ENCODE results near the gene TBC1D22B.

The TBC1D22B gene

DNA sequence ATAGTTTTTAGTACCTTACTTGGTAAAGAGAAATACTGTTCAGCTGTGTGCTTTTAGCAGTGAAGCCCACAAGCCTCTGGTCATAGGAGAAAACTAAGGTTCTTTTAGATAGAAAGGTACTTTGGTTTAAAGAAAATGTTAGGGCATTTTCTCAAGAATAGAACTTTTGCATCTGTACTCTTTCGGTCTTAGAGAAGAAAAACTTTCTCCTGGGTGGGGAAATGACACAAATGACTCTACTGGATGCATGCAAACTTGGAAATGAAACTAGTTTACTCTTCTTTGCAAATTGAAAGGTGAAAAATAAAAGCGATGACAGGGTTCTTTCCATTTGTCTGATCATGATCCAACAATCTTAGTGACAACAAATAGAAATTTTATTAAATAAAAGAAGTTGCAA lies 2.5 kb downstream of the TBC1D22B start:
- no peak overlapping the region for H3K4me3 ChIP-seq
- H3K27ac ChIP-seq = peak overlapping the region in 2 of 21 experiments; percentile 3 to 98

DNA sequence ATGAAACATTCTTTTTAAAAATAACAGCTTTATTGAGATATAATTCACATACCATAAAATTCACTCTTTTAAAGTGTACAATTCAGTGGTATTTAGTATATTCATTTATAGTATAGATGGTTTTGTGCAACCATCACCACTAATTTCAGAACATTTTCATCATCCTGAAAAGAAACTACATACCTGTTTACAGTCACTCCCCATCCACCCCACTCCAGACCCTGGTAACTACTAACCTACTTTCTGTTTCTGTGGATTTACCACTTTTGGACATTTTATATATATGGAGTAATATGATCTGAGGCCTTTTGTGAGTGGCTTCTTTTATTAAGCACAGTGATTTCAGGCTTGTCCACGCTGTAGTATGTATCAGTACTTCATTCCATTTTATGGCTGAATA lies 2.9 kb downstream of the TBC1D22B start:
- Histone ChIP-seq H3K4me3 (no peak overlapping the region), H3K27ac (no peak overlapping the region)

DNA sequence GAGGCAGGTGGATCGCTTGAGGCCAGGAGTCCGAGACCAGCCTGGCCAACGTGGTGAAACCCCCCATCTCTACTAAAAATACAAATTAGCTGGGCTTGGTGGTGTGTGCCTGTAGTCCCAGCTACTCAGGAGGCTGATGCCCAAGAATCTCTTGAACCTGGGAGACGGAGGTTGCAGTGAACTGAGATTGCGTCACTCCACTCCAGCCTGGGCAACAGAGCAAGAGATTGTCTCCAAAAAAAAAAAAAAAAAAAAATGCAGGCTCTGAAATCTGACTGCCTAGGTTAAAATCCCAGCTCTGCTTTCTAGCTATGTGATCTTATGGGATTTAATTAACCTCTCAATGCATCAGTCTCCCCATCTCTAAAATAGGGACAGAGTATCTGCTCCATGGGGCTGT lies 3.6 kb downstream of the TBC1D22B start:
- Histone ChIP-seq H3K27ac (no peak overlapping the region), H3K4me3 (no peak overlapping the region)

DNA sequence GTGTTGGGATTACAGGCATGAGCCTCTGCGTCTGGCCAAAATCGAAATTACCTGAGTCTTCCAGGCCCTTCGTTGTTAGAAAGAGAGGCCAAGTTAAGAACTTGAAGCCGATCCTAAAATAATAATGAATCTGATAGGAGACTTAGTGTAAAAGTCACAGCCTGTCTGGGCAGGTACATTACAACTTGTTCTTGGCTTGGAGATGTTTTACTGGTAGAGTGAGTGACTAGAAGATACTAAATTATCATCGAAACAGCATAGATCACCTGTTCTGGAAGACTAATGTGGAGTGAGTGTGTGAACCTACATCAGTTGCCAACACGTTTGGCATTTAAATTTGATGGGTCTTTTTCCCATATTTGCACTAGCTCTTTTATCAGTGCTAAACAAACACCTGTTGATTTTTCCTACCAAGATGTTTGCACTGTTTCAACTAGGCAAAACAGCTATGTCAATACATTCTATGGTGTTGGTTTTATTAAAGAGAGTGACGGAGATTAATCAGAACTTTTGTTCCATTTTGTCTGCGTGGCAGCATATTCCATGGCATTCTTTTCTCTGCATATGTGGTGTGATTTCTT lies 5.0 kb downstream of the TBC1D22B start:
- H3K27ac ChIP-seq = peak overlapping the region in 3 of 21 experiments; percentile 13 to 23 (median 22)
- H3K4me3 ChIP-seq = no peak overlapping the region

DNA sequence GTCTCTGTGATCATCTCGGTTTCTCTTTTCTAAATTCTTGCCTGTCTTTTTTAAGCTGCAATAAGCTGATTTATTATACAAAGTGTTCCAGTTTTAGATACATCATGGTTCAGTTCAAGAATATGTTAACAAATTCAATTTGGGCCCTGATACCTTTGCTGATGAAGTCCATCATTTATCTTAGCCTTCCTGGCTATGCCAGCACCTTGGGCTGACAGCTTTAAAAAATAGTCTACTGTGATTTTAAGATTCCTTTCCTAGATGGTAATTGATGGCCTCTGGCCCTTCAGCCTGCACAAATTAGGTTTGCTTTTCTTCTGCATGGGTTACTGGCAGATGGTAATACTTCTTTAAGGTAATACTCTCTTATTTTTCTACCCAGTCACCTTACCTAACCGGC lies 7.4 kb downstream of the TBC1D22B start:
- H3K27ac ChIP-seq = no peak overlapping the region
- no peak overlapping the region for H3K4me3 ChIP-seq

DNA sequence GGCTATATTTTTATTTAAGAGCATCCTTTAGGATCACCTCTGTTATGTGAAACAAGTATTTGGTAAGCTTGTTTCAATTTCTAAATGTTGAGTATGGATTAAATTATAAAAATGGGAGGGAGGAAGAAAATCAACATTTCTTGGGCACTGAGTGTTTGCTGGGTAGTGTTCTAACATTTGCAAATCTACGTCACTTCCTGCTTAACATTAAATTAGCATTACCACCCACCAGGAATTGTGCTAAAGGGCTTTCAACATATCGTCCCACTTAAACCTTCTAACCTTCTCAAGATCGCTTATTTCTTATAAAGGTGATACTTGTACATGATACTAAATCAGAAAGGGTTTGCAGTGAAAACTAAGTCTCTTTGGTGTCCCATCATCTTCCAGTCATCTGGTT lies 8.3 kb downstream of the TBC1D22B start:
- no peak overlapping the region for H3K27ac ChIP-seq
- H3K4me3 ChIP-seq = no peak overlapping the region

DNA sequence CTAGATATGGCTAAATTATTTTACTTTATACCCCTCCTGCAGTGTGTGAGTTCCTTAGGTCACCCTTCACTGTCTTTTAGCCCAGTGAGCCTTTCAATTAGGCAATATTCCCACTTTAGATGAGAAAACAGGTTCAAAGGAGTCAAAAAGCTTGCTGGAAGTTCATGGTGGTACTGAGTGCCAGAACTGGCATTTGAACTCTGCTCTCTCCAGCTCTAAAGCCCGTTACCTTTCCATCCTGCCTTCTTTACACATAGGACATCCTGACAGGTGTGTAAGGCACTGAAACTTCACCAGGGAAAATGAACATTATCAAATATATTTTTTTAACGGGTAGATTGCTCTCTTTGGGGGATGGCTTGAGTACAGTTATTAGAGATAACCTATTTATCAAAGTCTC lies 11.5 kb downstream of the TBC1D22B start:
- Histone ChIP-seq H3K27ac (no peak overlapping the region), H3K4me3 (no peak overlapping the region)

DNA sequence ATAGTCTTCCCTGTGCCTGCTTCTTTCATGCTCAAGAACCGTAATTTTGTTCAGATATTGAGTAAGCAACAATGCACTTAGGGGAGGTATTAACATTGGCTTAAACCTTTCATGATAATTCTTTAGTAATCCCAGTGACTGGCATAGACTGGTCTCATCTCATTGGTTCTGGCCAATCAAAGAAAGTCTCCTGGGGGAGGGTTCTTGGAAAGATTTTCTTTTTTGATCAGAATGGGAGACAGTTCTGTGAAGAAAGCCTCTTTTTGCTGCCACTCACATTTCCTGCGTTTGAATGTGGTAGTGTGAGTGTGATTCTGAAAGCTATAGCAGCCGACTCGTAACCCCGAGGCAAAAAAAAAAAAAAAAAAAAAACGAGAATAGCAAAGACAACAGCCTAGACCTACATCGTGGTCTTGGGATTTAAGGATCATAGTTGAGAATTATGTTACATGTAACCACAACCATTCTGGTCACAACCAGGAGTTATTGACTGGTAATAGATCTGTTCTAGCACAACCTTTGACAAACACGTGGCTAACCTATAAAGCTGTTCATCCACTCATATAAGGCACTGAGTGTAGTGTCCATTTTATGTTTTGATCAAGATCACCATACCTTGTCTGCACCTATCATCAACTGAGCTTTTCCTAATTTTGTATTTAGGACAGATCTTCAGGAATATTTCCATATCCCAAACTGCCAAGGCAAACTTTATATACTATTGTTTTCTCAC lies 15.4 kb downstream of the TBC1D22B start:
- H3K27ac ChIP-seq = no peak overlapping the region
- H3K4me3 ChIP-seq = no peak overlapping the region

DNA sequence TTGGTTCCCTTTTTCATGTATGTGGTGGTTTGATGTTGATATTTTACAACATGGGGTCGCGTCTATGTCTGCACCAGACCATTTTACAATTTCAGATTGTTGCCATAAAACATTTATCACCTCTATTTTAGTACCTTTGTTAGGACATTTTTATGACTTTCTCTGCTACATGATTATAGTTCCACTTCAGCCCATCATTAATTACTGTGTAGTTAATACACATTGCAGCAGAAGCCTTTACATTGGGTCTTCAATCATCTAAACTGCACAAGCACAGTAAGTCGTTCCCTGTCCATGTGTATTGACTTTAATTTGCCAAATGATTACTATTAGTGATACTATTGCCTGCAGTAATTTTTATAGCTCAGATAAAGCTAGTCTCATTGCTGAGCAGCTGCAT lies 16.1 kb downstream of the TBC1D22B start:
- no peak overlapping the region for H3K27ac ChIP-seq

DNA sequence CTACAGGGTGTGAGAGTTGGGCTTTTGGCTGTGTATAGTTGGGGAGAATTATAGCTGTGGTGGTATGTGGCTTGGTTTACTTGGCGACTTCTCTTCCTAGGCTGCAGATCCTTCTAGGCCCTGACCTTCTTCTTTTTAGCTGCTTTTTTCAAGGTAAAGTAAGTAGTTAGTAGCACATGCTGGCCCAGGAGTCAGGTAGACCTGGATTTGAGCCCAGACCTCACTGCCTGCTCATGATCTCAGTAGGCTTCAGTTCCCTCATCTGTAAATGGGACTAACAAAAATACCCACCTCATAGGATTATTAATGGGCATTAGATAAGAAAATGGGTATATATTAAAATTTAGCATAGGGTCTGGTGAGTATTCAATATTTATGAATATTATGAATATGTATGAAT lies 17.8 kb downstream of the TBC1D22B start:
- no peak overlapping the region for H3K4me3 ChIP-seq
- H3K27ac ChIP-seq = no peak overlapping the region

More for the DNA sequence above, 16.1 kb downstream of the TBC1D22B start:
- H3K4me3 ChIP-seq = no peak overlapping the region

DNA sequence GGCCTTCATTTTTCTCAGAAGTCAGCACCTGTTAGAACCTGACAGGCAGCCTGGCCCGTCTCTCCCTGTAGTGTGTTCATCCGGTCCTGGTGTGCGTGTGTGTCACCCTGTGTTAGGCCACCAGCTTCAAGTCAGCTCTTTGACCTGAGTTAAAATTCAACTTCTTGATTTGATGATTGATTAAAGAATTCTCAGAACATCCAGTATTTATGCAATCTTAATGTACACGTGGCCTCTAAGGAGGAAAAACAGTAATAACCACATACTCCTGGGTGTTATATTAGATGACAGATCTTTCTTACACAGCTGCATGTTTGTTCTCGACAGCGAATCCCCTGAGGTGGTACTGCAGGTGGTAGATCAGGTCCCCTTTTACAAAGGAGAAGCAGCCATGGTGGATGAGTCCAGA lies 19.4 kb downstream of the TBC1D22B start:
- H3K27ac ChIP-seq = no peak overlapping the region
- H3K4me3 ChIP-seq = no peak overlapping the region

DNA sequence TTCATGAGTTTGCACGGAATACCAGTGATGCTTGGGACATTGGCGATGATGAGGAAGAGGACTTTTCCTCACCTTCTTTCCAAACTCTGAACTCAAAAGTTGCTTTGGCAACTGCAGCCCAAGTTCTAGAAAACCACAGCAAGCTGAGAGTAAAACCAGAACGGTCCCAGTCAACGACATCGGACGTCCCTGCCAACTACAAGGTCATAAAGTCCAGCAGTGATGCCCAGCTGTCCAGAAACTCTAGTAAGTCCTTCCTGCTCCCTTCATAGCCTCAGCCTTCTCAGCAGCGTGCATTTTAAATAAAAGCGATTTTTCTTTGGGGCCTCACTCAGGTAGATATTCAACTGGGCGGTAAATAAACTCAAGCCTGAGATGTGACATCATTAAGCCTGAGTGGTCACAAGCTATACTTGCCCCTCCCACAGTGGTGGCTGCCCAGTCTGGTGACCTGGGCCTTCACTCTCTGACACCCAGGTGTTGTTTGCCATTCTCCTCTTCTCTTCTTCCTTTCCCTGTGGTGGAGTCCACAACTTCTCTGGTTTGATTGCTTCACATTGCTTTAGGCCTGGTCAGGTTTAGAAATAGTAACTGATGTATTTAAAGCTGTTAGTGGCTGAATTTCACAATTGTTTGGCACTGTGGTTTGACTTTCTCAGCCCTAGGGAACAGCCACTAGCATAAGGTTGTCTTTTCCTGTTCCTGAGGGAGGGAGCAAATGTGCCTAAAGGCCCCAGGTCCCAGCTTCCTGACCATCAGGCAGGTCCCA lies 22.0 kb downstream of the TBC1D22B start:
- Histone ChIP-seq H3K27ac (no peak overlapping the region), H3K4me3 (no peak overlapping the region)

DNA sequence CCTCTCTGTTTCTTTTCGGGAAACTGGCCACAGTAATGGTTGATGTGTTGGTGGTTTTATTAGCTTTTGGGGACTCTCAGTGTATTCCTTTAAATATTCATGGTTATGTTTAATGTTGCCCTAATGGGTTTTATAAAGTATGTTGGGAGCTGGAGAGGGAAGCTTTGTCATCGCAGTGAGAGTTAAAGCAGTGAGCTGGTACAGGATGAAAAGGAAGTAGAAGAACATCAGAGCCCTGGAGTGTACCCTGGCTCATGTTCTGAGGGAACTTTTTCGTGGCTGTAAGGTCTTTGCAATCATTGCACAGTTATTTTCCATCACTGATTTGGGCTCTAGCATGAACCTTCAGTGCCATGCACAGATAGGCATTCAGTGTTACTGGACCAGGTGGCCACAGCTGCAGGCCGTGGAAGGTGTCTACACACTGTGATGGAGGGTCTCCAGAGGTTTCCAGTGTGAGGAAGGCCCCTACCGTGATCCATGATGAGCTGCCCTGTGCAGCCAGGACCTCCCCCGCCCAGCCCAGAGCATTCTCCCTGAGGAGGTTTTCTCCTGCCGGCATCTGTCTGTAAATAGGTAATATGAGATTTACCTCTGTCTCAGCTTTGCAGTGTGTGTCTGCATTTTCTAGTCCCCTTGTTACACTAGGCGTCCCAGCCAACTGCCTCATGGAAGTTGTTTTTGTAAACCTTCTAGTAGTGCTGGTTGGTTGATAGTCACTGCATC lies 22.8 kb downstream of the TBC1D22B start:
- H3K4me3 ChIP-seq = no peak overlapping the region
- no peak overlapping the region for H3K27ac ChIP-seq

DNA sequence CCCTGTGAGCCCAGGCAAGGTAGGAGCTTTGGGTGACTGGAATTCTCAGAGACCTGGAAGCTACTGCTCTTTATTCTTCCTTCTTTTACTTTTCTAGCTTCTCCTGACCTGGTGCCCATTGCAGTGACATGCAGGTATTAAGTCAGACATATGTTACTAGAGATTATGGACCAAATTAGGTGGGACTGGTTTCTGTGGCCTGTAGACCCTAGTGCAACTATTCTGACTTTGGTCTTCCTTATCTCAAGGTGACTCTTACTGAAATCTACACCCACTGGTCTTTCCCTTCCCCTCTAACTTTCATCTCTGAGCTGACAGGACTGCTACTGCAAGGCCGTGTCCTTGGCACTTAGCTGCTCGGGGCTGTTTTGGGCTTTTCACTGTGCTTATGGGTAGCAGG lies 24.8 kb downstream of the TBC1D22B start:
- no peak overlapping the region for H3K27ac ChIP-seq
- H3K4me3 ChIP-seq = no peak overlapping the region

DNA sequence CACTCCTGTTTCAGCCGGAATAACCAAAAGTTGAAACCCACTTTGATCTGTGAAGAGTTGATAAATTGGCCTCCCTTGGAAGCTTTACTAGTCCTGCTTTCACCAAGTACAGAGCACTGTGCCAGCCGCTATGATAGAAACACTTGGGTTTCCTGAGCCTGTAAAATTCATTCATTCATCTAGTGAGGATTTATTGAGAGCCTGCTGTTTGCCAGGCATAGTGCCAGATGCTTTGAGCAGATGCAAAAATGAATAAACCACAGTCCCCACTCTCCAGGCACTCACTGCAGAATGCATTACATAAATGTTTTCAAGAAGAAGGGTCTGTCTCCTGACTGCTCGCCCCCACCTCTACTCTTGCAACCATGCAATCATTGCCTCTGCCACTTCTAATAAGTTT lies 25.7 kb downstream of the TBC1D22B start:
- Histone ChIP-seq H3K4me3 (no peak overlapping the region), H3K27ac (no peak overlapping the region)

DNA sequence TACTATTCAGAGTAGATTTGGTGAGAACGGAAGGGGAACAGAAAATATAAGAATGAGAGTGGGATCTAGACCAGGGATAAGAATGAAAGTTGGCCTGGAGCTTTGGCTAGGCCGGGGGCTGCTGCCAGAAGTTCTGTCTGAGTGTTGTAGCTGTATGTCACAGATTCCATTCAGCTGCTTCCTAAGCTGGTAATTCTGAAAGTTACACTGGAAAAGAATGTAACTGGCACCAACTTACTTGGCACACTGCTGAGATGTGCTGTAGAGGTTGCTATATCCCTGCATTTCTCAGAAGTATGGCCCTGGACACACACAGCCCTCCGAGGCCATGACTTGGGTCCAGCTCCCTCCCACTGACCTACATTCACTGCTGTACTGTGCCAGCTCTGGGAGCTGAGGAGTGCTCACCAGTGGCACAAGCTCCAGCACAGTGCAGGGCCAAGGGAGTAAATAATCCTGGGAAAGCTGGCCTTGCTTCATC lies 26.1 kb downstream of the TBC1D22B start:
- no peak overlapping the region for H3K27ac ChIP-seq
- no peak overlapping the region for H3K4me3 ChIP-seq

DNA sequence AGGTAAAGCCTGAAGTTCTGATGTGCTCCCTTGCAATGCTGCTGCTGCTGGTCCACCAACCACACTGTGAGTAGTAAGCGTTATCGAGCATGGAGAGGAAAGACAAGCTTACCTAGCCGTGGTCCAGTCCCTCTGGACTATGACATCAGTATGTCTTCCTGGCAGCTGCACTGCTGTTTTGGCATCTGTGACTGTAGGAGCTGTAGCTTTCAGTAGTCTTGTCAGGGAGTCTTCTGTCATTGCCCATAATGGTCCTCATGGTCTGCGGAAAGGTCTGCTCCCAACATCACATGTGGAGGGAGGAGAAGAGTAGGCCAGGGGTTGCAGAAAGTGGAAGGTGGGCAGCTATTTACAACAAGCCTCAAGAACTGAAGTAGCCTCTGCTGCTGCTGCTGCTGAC lies 27.2 kb downstream of the TBC1D22B start:
- H3K4me3 ChIP-seq = no peak overlapping the region
- H3K27ac ChIP-seq = no peak overlapping the region

DNA sequence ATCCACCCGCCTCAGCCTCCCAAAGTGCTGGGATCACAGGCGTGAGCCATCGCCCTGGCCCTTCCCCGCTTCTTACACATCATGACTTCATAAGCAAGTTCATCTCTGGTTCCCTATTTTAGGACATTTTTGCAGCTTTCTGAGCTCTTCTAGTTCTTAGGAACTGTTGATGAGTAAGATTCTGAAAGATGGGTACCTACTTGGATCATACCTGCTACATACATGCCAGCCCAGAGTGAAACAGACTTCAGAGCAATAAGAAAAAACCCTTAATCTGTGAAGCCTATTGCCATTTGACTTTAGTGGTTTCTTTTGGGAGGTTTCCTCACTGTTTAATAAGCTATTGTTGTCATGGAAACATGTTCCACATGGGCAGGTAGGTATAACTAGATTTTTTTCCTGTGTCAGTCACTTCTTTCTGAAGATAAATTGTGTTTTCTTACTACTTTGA lies 28.3 kb downstream of the TBC1D22B start:
- no peak overlapping the region for H3K27ac ChIP-seq
- no peak overlapping the region for H3K4me3 ChIP-seq

DNA sequence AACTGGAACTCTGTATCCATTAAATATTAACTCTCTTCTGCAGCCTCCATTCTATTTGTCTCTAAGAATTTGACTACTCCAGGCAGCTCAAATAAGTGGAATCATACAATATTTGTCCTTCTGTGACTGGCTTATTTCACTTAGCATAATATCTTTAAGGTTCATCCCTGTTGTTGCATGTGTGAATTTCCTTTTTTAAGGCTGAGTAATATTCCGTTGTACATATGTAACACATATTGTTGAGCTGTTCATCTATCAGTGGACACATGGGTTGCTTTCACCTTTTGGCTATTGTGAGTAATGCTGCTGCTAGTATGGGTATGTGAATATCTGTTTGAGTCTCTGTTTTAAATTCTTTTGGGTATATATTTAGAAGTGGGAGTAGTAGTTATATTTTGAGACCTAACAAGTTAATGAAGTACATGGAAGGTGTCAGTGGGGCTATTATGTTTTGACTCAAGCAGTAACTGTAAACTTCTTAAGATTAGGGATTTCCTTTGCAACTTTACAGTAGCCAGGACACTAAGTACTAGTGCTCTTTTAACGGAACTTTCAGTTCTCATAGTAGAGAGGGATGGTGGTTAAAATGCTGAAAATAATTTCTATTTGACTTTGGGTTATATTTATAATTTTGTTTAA lies 30.1 kb downstream of the TBC1D22B start:
- no peak overlapping the region for H3K27ac ChIP-seq
- no peak overlapping the region for H3K4me3 ChIP-seq

DNA sequence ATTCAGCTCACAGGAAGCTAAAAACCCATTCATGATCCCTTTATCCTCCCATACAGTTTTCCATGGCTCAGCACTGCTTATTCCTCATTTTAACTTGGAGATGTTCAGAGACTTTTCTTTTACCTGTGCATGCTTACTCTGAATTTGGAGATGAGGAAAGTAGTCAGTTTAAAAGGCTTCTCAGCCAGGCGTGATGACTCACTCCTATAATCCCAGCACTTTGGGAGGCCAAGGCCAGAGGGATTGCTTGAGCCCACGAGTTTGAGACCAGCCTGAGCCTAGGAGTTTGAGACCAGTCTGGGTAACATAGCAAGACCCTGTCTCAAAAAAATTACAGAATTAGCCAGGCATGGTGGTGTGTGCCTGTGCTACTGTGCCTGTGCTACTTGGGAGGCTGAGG lies 30.7 kb downstream of the TBC1D22B start:
- Histone ChIP-seq H3K27ac (no peak overlapping the region), H3K4me3 (no peak overlapping the region)

Measured in skin epidermis (tissue), 12 donors.